Activated naive CD4-positive, alpha-beta T cell treated with anti-CD3 and anti-CD28 coated beads for 36 hours (primary cell): ENCODE measurements around the gene PTGIS. TPM values are rescaled to one million over a fixed set of nuclear protein-coding genes. Genes with fewer than 3 reads are reported as not detected.
"Not testable (repeated sequence)": the region's sequence is repeated elsewhere in the genome, so short reads cannot be mapped to it uniquely, and the experiment has no call there.

ENCODE experiments used
- CTCF ChIA-PET: fragments of 350-600 bp; sonication (Branson Sonifier 250); formaldehyde crosslinking; loops from one replicate; lab custom pipeline; 2021; ENCODE audit warnings: antibody characterized with exemption; lab: Charles Lee
- DNase-seq: peaks from one replicate; pipeline ENCODE4 v3.0.0-alpha.2; 2020
- H3K27ac Mint-ChIP-seq: one replicate; pipeline ENCODE4 v1.8.0; 2021; ENCODE audit warnings: mild to moderate bottlenecking, mixed read lengths
- H3K27me3 Mint-ChIP-seq: one replicate; pipeline ENCODE4 v1.8.0; 2021; ENCODE audit warnings: low read depth, mixed read lengths
- H3K36me3 Mint-ChIP-seq: one replicate; pipeline ENCODE4 v1.8.0; 2021; ENCODE audit warnings: low read depth, mixed read lengths
- H3K4me1 Mint-ChIP-seq: one replicate; pipeline ENCODE4 v1.8.0; 2021; ENCODE audit warnings: low read depth, mixed read lengths
- H3K4me3 Mint-ChIP-seq: one replicate; pipeline ENCODE4 v1.8.0; 2021; ENCODE audit warnings: mild to moderate bottlenecking, moderate library complexity, mixed read lengths
- H3K9me3 Mint-ChIP-seq: one replicate; pipeline ENCODE4 v1.8.0; 2021; ENCODE audit warnings: mixed read lengths
- intact Hi-C: fragments of 100-400 bp; cut with micrococcal nuclease; formaldehyde crosslinking; loops from one replicate; pipeline ENCODE4 v1.15.1; 2023
- total RNA-seq, 2 experiments: library from RNA; stranded (reverse); gene quantifications; one replicate each; pipeline ENCODE4 v1.2.3, GENCODE V29; 2021

PTGIS gene
- total RNA-seq, 2 experiments from 2014 or later, result not detected

DNA sequence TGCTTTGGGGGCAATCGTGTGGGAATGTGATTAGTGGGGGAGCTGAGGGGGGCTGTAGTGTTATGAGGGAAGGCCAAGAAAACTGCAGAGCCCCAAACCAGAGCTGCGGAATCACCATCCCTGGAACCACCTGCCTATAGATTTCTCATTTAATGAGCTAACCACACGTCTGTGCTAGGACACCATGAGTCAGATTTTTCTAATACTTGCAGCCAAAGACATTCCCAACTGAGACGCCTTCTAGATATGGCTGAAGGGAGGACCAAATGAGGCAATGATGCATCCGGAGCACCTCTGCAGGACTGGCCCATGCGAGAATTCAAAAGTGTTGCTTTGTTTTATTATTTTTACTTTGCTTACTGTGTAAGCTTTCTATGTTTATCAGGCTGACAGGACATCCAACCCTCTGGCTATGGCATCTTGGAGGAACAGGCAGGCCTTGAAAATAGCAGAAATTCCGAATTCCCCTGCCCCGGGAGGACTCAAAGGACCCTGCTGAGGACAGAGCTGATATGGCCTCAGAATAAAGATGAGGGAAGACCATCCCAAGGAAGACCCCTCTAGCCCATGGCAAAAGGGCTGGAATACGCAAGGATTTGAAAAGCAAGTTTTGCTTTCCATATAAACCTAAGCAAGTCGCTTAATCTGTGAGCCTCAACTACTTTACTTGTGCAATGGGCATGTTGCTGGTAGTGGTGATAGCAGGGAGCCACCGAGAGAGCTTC is 3.1 kb upstream of the PTGIS start:
- peaks cover 34% of the 10 kb centered on the region for H3K27me3 Mint-ChIP-seq
- intact Hi-C loops, result no loop called here

DNA sequence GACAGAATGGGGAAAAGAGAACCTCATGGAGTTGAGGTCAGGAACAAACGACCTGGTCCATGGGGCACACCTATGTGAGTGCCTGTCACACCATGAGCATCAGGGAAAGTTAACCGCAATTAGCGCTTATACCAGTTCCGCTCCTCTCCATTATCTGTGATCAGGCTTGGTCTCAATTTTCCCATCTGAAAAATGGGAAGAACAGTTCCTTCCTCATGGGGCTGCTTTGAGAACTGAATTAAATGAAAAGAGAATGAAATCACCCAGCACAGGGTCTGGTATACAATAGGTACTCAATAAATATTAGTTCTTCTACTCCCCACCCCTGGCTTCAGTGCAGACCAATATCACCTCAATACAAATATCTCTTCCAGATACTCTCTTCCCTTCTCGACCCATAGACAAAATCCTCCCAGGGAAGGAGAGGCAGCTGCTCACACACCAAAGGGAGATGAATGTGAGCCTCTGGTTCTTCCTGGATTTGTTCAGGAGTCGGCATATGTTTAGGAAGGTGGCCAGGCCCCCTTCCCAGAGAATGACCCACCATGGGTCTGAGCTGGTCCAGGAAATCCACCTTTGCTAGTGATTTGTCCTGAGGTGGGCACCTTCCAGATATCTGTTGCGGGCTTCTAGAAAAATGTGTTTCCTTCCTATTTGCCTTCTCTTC is 2.4 kb upstream of the PTGIS start:
- H3K4me1 Mint-ChIP-seq, result peaks cover 3% of the 10 kb centered on the region
- no peak overlapping the region for H3K4me3 Mint-ChIP-seq
- no peak for DNase-seq
- H3K27ac Mint-ChIP-seq, result no peak overlapping the region
- no peaks in the 10 kb centered on the region for H3K9me3 Mint-ChIP-seq
- H3K36me3 Mint-ChIP-seq, result no peaks in the 10 kb centered on the region
- CTCF ChIA-PET, result interaction anchor here (1.1 to 1.2 kb wide), 2 partner anchors 29 to 31 kb away, joined by 3 read pairs; no protein-coding TSS in a partner anchor
- peaks cover 35% of the 10 kb centered on the region for H3K27me3 Mint-ChIP-seq
- intact Hi-C loops, result no loop called here

More for the DNA sequence above, 3.1 kb upstream of the PTGIS start:
- CTCF ChIA-PET, result interaction anchor here (1.1 kb wide), 1 partner anchor 29 kb away, joined by 3 read pairs; no protein-coding TSS in a partner anchor
- no peak overlapping the region for H3K4me3 Mint-ChIP-seq
- no peak overlapping the region for H3K27ac Mint-ChIP-seq
- DNase-seq, result no peak
- H3K9me3 Mint-ChIP-seq, result no peaks in the 10 kb centered on the region
- H3K4me1 Mint-ChIP-seq, result peaks cover 3% of the 10 kb centered on the region
- H3K36me3 Mint-ChIP-seq, result no peaks in the 10 kb centered on the region

DNA sequence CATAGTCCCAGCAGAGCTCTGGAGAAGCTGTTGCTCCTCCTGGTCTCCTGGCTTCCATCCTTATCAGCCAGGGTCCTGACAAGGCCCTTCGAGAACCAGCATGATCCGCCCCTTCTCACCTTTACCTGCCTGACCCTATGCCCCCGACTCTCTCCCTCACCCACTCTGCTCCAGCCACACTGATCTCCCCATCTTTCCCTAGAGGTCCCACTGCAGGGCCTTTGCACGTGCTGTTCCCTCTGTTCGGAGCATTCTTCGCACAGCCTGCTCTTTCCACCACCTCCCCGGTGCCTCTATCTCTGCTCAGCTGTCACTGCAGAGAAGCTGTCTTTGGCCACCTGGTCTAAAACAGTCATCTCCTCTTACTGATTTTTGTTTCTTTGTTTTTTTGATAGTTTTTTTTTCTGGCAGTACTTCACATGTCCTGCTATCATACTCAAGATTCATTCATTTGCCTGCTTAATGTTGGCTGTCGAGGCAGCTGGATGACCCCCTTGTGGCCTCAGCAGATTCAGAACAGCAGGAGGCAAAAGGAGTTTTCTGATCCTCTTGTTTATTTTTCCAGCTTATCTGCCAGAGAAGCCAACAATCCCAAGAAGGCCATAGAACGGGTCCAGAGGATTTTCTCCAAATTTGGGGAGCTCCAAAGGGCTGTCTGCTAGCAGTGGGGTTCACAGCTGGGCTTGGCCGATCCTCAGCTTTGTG is 1.6 kb upstream of the PTGIS start:
- H3K36me3 Mint-ChIP-seq, result no peaks in the 10 kb centered on the region
- H3K4me3 Mint-ChIP-seq, result no peak overlapping the region
- H3K9me3 Mint-ChIP-seq, result no peaks in the 10 kb centered on the region
- no peak for DNase-seq
- intact Hi-C loops, result no loop called here
- CTCF ChIA-PET, result interaction anchor here (1.2 kb wide), 1 partner anchor 30 kb away, joined by 3 read pairs; no protein-coding TSS in a partner anchor
- H3K4me1 Mint-ChIP-seq, result peaks cover 3% of the 10 kb centered on the region
- peaks cover 35% of the 10 kb centered on the region for H3K27me3 Mint-ChIP-seq
- no peak overlapping the region for H3K27ac Mint-ChIP-seq

DNA sequence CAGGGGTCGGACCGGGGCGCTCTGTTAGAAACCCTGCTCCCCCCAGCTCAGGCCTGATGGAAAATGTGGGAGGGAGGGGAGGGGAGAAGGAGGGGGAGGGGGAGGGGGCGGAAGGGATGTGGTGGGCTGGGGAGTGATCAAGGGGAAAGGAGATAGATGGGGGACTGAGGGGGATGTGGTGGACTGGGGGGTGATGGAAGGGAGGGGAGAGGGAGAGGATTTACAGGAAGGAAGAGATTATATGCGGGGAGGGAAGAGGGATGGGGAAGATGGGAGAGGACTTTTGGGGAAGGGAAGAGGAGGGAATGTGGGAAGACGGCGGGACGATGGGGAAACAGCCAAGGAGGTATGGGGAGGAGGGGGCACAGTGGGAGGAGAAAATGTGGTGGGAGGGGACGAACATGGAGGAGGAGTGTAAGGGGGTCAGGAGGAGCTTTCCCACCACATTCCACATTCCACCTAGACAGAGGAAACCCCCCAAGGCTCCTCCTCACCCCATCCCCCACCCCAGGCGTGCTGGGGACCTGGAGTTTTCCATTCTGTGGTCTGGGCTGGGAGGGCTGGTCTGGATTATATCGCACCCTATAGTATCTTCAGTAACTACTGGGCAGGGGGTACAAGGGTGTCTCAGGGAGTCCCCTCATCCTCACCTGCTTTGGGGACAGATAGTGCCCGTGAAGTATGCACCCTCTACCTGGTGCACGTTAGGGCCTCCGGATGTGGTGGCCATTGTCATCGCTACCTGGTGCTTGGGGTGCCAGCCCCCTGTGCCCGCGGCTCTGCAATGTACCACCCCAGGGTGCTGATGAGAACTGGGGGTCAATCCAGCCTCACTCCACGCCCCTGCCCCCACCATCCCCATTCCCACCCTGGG is 578 bp upstream of the PTGIS start:
- Mint-ChIP-seq H3K36me3 (no peaks in the 10 kb centered on the region), H3K9me3 (no peaks in the 10 kb centered on the region), H3K27me3 (peaks cover 37% of the 10 kb centered on the region), H3K4me3 (no peak overlapping the region), H3K27ac (no peak overlapping the region), H3K4me1 (peaks cover 3% of the 10 kb centered on the region)
- no peak for DNase-seq
- CTCF ChIA-PET, result interaction anchor here (1.2 kb wide), 1 partner anchor 29 kb away, joined by 3 read pairs; no protein-coding TSS in a partner anchor
- intact Hi-C loops, result no loop called here

DNA sequence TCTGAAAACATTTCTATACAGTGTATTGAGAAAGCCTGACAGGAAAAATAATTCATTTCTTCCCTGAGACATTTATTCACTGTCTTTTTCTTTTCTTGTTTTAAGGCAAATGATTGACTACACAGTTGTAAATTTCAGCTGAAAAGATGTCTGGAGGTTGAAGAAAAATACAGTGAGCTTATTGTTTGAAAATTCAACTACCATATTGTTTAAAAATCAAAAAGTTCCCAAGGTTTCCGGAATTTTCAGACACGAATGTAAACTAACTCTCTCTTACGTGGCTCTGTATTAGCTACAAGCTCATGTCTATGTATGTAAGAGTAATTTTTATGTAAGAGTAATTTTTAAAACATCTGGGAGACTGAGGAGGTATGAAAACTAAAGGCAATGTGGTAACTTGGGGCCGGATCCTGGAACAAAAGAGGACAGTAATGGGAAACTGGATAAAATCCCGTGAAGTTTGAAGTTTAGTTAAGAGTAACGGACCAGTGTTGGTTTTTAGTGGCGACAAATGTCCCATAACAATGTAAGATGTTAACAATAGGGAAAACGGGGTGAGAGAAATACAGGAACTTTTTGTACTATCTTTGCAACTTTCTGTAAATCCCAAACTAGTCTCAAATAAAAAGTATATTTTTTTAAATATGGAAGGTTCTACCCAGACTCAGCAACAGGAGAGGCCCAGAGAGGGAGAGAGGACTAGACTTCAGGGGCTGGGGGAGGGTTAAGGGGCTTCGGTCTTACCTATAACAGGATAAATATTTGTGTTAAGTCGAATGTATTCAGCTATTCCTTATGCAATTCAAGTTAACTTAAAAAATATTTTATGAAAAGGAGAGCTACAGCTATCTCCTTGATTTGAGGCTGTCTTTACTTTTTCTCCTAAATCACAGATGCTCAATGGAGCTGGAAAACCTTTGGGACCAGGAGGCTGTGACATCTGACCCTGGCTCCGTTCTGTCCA is 1.3 kb downstream of the PTGIS start:
- DNase-seq, result no peak
- peaks cover 44% of the 10 kb centered on the region for H3K27me3 Mint-ChIP-seq
- H3K27ac Mint-ChIP-seq, result no peak overlapping the region
- CTCF ChIA-PET, result interaction anchor here (0.8 kb wide), 1 partner anchor 35 kb away, joined by 4 read pairs; no protein-coding TSS in a partner anchor
- H3K9me3 Mint-ChIP-seq, result no peaks in the 10 kb centered on the region
- no peak overlapping the region for H3K4me3 Mint-ChIP-seq
- peaks cover 3% of the 10 kb centered on the region for H3K4me1 Mint-ChIP-seq
- no peaks in the 10 kb centered on the region for H3K36me3 Mint-ChIP-seq
- intact Hi-C loops, result no loop called here

DNA sequence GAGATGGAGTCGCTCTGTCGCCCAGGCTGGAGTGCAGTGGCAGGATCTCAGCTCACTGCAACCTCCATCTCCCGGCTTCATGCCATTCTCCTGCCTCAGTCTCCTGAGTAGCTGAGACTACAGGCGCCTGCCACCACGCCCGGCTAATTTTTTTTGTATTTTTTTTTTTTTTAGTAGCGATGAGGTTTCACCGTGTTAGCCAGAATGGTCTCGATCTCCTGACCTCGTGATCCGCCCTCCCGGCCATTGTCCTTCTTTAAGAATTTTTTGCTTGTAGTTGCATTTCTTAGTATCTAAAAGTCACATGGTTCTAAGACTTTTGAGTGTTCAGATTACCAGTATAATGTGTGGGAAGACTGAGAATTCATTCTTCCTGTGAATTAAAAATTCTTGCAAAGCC is 2.9 kb downstream of the PTGIS start:
- CTCF ChIA-PET, result interaction anchor here (0.7 kb wide), 1 partner anchor 22 kb away, joined by 6 read pairs; no protein-coding TSS in a partner anchor
- H3K27me3 Mint-ChIP-seq, result peaks cover 44% of the 10 kb centered on the region
- H3K4me3 Mint-ChIP-seq, DNase-seq, H3K27ac Mint-ChIP-seq, H3K36me3 Mint-ChIP-seq, intact Hi-C loops, H3K4me1 Mint-ChIP-seq, H3K9me3 Mint-ChIP-seq: not testable (repeated sequence)

DNA sequence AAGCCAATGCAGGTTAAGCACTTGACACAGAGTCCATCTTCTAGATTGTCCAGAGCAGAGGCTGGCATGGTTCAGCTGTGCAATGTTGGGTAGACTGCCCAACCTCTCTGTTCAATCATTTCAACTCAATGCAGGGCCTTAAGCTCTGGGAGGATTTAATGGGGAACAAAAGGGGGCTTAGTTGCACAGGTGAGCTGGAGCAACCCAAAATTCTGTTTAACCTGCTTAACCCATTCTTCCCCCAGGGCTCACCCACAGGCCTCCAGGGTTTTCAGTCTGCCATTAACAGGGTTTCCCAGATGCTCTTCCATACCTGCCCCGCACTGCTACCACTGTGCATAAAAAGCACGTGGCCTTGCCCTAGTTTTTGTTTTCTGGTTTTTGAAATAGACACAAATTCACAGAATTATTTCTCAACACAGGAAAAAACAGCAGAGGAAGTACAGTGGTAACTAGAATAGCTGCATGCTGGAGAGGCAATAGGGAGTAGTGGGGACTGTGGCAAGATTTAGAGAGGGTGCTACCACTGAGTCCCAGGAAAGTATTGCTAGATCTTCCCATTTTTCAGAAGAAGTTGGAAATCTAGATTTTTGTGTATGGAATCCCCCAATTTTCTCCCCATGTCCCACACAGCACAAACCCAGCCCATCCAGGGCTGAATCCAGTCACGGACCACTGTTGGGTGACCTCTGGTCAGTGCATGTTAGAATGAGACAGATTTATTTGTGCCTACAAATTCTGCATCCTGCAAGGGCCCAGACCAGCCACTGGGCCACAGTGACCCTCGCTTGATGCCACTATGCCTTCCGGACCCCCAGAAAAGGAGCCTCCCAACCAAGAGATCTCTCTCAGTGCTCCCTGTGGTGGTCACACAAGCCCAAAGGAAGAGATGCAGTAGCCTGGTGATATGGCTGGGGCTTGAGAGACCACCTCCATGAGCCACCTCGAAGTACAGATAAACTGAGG is 4.6 kb downstream of the PTGIS start:
- H3K4me3 Mint-ChIP-seq, result no peak overlapping the region
- H3K36me3 Mint-ChIP-seq, result no peaks in the 10 kb centered on the region
- no peak for DNase-seq
- no peak overlapping the region for H3K27ac Mint-ChIP-seq
- CTCF ChIA-PET, result no interaction called here
- no peaks in the 10 kb centered on the region for H3K9me3 Mint-ChIP-seq
- intact Hi-C loops, result no loop called here
- H3K4me1 Mint-ChIP-seq, result peaks cover under 1% of the 10 kb centered on the region
- H3K27me3 Mint-ChIP-seq, result peaks cover 34% of the 10 kb centered on the region

DNA sequence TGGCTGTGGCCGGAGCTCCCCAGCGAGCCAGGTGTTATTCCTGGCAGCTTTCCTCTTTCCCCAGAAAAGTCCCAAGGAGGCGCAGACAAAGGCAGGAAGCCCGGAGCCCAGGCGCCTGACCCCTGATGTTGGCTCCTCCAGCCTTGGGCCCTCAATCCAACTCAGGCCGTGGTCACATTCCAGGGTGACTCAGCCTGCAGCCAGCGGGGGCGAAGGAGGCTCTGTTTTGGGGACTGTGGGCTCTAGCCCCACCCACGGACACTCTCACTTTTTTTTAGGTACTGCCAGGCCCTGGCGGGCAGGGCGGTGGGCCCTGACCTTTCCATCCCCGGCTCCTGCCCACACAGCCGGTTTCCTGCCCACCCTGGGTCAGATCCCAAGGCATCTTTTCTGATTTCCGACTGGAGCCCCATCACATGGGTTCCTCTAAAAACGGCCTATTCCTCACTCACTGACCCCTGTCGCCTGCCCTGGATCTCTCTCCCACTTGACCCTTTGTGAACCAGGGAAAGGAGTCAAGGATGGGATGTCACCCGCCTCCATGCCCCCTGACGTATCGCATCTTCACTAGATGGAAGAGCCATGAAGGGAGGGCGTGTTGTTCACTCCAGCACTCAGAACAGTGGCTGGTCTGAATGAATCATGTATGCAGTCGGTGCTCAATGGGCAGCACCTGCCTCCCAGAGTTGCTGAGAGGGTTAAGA is 5.5 kb downstream of the PTGIS start:
- H3K27ac Mint-ChIP-seq, result no peak overlapping the region
- no peaks in the 10 kb centered on the region for H3K9me3 Mint-ChIP-seq
- H3K27me3 Mint-ChIP-seq, result peaks cover 40% of the 10 kb centered on the region
- H3K4me3 Mint-ChIP-seq, result no peak overlapping the region
- DNase-seq, result no peak
- H3K4me1 Mint-ChIP-seq, result no peaks in the 10 kb centered on the region
- H3K36me3 Mint-ChIP-seq, result no peaks in the 10 kb centered on the region
- CTCF ChIA-PET, result no interaction called here
- intact Hi-C loops, result no loop called here

DNA sequence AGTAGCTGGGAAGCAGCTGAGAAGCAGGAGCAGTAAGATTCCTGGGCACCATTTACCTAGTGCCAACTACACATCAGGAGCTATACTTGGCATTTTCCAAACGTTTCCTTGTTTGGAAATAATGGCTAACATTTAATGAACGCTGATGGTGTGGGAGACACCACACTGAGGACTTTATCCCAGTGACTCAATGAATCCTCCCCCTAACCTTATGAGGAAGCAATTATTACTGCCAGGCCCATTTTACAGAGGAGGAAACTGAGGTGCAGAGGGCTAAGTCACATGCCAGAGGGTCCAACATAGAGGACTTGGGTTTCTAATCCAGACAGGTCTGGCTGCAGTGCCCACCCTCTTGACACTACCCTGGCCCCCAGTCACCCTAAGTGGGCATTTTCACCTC is 6.1 kb downstream of the PTGIS start:
- Mint-ChIP-seq H3K4me3 (no peak overlapping the region), H3K4me1 (no peaks in the 10 kb centered on the region), H3K27me3 (peaks cover 35% of the 10 kb centered on the region), H3K36me3 (no peaks in the 10 kb centered on the region), H3K9me3 (no peaks in the 10 kb centered on the region), H3K27ac (no peak overlapping the region)
- no peak for DNase-seq
- CTCF ChIA-PET, result interaction anchor here (0.6 kb wide), 1 partner anchor 179 kb away, joined by 3 read pairs; no protein-coding TSS in a partner anchor
- intact Hi-C loops, result no loop called here

DNA sequence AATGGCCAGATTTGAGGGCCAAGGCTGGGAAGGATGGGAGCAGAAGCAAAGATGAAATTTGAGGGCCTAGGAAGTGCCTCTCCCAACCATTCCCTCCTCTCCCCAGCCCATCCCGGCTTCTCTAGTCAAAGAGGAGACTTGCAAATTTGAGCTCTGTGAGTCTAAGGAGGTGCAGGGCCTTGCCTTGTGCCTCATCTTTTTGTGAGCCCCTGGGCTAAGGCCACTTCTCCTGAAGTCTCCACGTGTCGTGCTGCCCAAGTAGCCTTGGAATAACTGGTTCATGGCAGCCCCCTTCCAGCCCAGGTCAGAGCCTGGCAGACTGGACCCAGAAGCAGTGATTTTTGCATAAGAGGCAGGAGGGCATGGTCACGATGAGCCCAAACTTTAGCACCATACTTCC is 6.7 kb downstream of the PTGIS start:
- H3K27me3 Mint-ChIP-seq, result peaks cover 31% of the 10 kb centered on the region
- CTCF ChIA-PET, result interaction anchor here (0.6 kb wide), 1 partner anchor 180 kb away, joined by 3 read pairs; no protein-coding TSS in a partner anchor
- DNase-seq, result no peak
- H3K9me3 Mint-ChIP-seq, result no peaks in the 10 kb centered on the region
- H3K36me3 Mint-ChIP-seq, result no peaks in the 10 kb centered on the region
- H3K4me3 Mint-ChIP-seq, result no peak overlapping the region
- intact Hi-C loops, result no loop called here
- H3K4me1 Mint-ChIP-seq, result no peaks in the 10 kb centered on the region
- no peak overlapping the region for H3K27ac Mint-ChIP-seq
